GM19240 (cell line): ENCODE results near the gene SLC4A8.

Experiments
- DNase-seq: peaks from one replicate; pipeline ENCODE4 v3.0.0; 2011; ENCODE audit warnings: low spot score; ENCODE audit not compliant: insufficient read length

SLC4A8 gene

DNA sequence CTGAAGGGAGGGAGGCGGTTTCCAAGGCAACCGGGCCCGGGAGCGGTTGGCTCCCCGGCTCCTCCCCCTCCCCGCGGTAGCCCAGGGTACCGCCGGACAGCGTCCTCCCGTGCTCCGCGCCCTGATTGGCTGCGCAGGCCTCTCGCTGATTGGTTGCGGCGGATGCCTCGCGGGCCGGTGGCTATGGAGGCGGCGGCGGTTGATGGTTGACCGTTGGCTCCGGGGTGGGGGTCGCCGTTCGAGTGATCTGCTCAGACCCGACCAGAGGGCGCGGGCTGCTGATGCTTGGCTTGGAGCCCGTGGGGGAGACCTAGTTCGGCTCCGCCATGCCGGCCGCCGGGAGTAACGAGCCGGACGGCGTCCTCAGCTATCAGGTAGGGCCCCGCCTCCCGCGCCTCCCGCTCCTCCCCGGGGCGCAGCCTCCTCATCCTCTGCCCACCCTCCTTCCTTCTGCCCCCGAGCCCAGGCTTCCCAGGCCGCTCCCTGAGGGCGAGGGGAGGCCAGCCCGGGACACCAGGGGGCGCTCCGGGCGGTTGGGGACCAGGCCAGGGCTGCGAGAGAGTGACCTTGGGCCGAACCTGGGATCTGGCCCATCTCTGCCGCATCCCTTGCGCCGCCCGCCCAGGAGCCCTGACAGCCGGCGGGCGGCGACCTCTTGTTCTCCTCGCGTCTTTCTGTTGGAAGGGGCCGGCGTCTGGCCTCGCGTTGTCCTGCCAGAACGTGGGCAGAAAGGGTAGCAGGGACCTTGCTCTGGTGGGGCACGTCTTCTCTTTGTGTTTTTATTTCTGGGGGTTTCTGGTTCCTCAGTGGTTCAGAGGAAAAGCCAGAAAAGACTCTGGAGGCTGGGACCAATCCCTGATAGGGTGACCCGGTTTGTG, at the start of gene SLC4A8:
TSS of gene SLC4A8 (plus strand) at position 170 of the 878 bp plus-strand sequence. CDS start at position 327, 157 bp downstream.
- DNase-seq, result peak; percentile 83

DNA sequence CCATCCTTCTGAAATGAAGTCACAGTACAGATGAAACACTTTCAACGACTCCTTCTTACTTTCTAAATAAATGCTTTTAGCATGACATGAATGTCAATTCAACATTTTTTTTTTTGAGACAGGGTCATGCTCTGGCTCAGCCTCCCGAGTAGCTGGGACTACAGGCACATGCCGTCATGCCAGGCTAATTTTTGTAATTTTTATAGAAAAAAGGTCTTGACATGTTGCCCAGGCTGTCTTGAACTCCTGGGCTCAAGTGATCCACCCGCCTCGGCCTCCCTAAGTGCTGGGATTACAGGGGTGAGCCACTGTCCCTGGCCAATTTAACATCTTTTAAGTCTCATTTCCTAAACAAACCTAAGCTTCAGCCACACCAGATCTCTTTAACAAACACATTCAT, 49.8 kb upstream of the SLC4A8 start:
- DNase-seq, result no peak

DNA sequence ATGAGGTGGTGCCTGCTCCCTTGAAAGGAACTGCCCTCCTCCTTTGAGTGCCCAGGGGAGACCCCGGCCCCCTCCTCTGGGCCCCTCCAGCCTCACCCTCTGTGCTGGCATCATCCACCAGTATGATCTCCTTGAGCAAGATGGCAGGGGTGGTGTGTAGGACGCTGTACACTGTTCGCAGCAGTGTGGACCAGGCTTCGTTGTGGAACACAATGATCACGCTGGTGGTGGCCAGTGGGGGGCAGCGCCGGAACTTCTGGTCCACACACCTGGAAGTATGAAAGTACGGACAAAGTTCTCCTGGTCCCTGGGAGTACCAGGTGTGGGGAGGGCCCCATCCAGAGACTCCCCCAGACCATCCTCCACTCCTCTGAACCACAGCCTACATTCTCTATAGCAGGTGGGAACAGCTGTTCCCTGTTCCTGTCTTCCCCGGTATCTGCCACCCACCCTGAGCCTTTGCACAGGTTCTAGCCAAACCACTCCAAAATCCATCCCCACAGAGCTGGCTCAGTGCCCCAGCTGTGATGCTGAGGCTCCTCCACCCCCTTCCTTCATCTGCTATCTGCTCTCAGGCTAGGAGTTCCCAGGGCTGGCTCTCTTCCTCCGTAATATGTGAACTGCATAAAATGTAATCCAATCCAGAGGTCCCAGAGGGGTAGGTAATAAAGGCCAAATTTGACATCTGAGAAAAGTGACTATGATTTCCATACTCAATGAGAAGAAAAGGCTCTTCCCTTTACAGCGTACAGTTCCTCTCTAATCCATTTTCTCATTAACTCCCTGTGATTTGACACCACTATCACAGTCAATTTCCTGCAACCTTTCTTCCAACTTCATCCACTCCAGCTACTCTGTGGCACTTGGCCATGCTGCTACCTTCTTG, 47.3 kb upstream of the SLC4A8 start:
- DNase-seq, result no peak

DNA sequence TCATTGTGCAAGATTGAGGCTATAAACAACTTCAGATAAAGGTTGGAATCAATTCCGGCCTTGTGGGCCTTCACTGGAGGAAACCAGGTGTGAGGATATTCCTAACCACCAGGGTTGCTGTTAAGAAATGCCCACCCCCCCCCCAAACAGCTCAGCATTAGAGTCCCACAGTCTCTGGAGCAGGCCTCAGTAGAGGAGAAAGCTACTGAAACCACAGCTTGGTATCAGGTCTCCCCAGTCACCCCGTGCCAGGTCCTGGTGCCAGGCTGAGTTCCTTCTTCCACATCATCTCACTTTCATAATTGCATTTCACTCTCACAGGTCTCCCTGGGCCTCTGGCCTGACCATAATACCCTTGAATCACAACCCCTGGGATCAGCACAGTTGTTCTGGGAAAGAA, 45.9 kb upstream of the SLC4A8 start:
- DNase-seq, result no peak

DNA sequence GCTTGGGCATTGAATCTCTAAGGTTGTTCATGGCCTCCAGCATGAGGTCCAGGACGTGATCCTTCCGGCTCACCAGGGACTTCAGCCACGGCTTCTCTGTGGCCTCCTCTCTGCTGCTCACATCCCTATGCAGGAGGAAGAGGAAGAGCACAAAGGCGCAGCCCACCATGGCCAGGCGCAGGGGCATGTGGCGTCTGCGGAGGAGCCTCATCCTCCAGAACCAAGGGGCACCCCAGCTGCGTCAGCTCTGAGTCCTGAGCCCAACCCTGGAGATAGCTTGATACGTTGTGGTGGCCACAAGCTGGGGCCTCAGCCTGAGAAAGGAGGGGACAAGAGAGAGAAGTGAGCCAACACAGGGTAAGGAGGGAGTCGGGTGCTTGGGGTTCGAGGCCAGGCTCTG, 45.1 kb upstream of the SLC4A8 start:
- DNase-seq, result no peak

DNA sequence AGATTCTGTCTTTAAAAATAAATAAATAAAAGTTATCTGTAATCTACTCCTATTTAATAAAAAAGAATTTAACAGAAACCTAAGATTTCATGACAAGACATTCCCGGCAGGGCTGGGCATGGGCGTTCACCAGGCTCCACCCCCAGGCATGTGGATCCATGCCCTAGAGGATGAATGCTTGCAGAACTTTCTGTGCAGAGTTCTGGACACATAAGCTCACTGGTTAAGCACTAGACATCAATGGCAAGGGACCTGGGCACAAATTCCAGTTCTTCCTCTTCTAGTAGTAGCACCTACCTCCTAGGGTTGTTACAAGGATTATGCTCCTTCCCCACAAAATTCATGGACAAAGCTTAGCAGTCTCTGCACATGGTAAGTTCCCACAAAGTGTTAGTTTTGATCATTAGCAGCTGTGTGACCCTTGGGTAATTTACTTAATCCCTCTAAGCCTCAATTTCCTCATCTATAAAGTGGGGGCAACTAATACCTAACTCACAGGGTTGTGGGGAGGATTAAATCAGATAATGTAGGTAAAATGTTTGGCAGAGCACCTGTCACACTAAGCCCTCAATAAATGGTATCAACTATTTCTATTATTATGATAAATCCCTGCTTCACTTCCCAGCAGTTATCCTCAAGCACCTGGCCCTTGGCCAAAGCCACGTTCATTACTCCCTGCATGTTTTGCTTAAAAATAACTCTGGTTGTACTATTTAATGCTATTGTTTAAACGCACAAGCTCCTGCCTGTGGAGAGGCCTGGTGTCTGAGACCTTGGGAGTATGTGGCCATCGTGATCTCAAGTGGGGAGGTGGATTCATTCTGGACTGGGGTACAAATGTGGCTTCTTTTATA, 43.2 kb upstream of the SLC4A8 start:
- no peak for DNase-seq

DNA sequence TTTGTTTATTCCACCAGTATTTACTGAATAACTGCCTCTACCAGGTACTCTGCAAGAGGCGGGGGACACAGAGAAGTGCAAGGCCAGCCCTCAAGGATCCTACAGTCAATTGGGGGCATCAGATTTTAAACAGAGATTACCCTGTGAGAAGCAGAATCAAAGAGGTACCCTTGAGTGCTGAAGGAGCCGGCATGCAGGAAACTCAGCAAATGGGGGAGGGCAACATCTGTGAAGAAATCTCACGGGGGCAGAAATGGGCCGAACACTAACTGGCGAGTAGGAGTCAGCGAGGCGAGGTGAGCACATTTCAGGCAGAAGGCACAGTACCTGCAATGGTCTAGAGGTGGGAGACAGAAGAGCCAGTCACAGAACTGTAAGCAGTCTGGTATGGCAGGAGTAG, 42.5 kb upstream of the SLC4A8 start:
- no peak for DNase-seq

DNA sequence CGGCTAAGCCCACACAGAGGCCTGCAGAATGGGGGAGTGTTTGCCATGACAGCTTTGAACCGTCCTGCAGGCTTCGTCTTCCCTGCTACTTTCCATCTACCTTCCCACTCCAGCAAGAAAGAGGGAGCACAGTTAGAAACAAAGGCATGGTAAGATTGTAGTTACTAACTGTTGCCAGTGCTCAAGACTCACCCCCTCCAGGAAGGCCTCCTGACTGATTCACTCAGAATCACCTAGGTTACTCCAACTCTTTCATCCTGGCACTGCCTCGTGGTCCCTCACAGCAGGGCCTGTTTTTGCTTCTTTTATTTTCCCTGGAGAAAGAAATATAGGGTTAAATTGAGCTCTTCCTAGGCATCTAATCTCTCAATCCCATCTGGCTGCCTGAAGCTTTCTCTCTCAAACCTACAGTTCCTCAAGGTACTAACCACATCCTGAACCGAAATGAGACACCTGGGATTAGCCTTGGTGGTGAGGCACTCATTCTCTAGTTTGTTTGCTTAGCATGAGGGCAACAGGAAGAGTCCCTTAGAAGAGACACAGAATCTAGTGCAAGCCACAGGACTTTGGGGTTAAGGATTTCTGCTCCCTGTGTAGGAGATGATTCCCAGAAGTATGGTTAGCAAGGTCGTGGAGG, 41.2 kb upstream of the SLC4A8 start:
- no peak for DNase-seq

DNA sequence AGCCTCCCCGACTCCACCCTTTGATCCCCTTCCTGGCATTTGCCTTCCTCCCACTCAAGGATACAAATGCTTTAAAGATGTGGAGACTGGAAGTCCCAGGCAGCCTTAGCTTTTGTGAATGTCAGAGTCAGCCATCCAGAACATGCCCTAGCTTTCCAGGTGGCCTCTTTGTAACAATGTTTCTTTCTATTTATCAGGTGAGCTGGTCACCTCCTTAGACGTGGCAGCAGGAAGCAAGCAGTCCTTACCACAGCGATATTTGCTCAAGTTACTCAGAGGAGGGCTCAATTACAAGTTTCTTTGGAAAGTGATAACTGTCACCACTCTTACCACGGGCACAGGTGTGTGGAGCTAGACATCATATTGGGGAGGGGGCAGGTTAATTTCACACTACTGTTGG, 38.3 kb upstream of the SLC4A8 start:
- DNase-seq, result no peak

DNA sequence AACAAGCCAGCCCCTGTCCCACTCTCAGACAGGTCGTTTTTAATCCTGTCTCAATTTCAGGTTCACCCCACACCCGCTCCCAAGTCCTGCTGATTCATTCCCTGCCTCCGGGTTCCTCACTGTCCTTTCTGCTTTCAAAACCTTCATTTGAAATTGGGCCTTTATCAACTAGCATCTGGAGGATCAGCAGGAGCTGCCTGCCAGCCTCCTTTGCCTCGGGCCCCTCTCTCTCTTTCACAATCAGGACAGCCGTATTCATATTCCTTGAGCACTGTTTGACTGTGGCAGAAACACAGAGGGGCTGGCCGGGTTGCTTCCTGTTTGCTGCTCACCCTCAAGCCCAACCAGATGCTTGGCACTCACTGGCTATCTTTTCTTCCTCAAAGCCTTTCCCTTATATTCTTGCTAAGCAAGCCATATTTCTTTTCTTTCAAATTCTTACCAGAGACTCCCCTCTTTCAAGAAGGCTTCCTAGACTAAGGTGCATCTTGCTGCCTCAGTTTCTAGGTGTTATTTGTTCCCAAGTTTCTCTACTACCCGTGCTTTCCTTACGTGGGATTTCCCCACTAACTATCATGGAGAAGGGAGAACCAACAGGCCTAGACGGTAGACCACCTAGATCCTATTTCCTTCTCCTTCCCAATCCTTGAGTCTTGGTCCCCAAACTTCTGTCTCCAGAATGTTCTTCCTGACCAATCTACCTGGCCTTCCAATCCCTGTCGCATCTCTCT, 36.4 kb upstream of the SLC4A8 start:
- no peak for DNase-seq

DNA sequence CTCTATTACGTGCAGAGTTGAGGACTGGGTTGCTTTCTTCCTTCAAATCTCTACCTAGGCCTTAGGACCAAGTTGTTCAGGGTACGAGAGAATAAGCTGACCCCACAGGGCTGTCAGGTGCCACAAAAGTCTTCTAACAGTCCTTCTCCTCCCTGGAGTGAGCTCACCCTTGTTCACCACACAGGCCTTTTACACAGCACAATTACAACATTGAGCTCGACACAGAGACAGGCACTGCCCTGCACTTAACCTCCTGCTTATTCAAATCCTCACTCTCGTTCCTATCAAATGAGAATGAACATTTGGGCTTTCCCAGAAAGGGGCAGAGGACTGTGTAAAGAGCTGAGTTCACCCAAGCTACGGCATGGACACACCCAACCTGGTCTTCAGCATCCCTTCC, 35.8 kb upstream of the SLC4A8 start:
- no peak for DNase-seq

DNA sequence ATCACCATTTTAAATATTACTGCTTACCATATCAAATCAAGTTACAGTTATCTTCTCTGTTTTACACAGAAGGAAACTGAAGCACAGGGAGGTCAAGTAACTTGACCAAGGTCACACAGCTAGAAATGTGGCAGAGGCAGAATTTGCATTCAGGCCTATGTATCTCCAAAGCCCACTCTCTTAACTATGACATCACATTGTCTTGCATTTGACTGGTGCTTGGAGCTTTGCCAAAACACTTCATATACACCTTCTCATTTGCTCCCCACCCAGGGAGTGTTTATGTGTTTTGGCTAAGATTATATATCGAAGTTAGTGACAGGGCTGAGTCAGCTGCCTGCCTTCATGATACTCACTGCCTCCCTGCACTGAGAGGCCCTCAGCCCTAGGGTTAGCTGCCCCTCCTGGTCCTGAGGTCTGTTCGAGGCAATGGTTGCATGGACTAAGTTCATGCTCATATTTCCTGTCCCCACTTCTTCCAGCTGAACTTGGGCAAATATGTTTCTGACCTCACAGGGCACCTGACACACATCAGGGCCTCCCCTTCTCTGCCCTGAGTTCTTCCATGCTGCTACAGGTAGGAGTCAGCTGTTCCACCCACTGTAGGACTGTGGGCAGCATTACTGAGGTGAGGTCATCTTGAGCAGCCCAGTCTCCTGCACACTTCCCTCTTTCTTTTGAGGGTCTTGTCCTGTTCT, 35.2 kb upstream of the SLC4A8 start:
- DNase-seq, result no peak

DNA sequence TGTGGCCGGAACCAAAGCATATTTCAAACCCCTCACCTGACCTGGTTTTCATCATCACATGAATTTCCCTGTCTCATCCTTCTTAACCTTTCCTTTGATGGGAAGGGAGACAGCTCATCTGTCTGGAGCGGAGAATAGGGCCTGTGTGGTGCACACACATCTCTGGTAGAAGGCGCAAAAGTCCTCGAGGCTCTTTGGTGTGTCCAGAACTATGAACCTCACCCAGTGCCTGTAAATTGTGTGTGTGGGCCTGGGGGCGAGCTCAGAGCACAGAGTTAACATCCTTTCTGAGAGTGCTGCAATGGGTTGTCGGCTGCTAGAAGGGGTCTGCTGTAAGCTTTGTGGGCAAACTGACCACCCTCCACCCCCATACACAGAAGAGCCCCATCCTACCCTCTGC, 34.2 kb upstream of the SLC4A8 start:
- DNase-seq, result no peak

DNA sequence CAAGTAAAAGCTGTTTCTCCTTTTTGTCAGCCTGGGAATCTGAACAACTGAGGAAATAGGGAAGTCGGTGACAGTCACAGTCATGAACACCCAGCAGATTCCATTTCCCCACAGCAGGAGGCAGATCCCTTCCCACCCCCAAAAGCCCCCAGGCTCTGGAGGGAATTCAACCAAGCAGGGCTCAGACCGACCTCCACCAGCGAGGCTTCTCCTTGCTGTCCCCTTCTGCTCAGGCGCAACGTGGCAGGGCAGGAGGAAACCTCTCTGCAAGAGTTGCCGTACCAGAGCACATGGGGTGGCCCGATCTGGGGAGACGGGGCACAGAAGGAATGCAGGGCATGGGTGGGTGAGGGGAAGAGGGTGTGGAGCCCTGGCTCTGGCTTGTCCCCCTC, 33.7 kb upstream of the SLC4A8 start:
- DNase-seq, result no peak

DNA sequence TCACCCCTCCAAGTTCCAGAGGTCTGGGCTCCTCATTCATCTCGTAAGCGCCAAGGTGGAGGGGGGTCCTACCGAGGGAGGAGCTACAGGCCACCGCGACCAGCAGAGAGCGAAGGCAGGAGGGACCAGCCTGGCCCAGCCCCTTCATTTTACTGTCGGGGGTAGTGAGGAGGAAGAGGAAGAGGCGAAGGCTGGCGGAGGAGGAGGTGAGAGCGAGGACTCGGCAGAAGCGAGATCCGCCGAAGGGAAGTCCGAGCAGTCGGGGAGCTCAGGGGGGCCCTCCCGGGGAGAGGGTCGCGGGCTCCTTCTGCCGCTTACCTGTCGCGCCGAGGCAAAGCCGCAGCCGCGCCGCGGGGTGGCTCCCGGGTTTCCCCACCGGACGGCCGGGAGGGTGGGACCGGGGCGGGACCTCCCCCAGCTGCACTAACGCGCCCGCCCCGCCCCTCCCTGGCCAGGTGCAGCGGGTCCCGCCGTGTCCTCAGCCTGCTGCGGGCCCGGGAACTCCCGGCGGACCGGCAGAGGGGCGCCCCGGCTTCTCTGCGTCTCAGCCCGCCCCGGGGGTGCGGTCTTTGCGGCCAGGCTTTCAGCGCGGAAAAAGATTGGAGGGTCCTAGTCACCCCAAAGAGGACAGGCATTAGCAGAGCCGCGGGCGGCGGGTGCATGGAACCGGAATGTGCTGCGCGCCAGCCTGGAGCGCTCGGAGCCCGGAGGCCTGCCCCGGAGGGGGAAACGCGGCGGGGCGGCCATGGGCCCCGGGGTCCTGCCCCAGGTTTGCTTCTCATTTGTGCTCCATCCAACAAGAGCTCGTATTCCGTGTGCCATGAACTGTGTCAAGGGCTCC, 33.1 kb upstream of the SLC4A8 start, which contains the start of gene GALNT6:
TSS of gene GALNT6 (minus strand) at position 124 of the 841 bp plus-strand sequence. CDS start 11,625 bp downstream, outside the sequence.
- peak; percentile 39 for DNase-seq

DNA sequence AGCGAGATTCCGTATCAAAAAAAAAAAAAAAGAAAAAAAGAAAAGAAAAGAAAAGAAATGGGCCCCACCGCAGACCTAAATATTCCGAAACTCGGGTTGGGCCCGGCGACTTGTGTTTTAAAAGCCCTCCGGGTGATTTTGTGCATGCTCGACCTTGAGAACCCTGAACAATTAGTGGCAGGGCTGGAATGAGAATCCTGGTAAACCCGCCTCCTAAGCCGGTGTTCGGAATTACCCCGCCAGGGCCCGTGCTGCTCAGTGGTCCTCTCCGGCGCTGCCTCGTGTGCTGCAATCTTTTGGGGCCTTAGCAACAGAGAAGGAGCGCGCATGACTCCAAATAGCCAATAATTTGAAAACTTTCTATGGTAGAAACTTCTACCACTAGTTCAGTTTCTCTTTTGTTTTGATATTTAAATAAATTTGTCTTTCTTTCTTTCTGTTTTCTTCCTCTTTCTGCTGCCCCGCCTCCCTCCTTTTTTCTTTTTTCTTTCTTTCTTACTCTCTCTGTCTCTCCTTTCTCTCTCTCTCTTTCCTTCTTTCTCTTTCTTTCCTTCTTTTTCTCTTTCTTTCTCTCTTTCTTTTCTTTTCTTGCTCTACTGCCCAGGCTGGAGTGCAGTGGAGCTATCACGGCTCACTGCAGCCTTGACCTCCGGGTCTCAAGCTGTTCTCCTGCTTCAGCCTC, 31.9 kb upstream of the SLC4A8 start:
- DNase-seq, result peak; percentile 35

DNA sequence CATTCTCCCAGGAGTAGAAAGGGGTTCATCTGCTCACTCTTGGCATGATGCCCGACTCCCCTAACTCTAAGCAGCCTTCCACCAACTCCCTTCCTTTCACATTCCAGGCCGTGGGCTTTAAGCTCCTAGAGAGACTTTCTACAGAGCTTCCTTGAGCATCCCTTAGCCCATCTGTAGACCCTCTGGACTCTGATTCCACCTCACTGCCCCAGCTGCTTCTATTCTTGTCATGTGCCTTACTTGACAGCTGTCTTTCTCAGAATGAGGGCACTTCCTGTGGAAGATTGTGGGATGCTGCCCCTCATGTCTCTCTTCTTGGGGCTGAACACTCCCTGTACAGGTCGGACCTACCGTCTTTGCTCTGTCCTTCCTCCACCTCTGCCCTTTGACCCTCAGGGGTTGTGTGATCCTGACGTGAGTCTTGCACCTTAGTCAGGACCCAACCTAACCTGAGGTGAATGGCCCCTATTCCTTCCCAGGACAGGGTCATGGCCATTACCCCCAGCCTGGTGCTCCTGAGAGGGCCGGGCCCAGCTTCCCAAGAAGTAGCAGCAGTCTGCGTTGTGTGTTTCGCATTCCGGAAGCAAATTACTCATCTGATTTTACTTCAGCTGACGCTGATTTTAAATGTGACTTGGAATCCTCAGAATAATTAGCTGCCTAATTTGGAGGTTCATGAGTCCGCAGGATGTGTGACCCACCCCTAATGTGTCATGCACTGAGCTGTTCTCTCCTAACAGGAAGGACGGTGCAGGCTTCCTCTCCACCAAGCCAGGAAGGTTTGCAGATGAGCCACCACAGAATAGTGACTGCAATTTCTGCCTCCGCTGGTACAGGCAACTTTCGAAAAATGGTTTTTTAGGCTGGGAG, 30.7 kb upstream of the SLC4A8 start:
- DNase-seq, result no peak
